SJCRH30 (cell line): Measurements from ENCODE around the gene AUNIP. TPM values are rescaled to one million over a fixed set of nuclear protein-coding genes. Genes with fewer than 3 reads are reported as not detected.
A peak's percentile ranks its signal among the peaks of the same experiment; 100 is the strongest.

Experiments used
- DNase-seq, 2 experiments: peaks; one replicate each; pipeline ENCODE4 v3.0.0-alpha.2; 2015 to 2020
- H3K27ac ChIP-seq: fragments of 250-450 bp; sonication (Bioruptor Pico); 2 replicates; pipeline ENCODE4 v1.5.1; 2020; ENCODE audit warnings: mild to moderate bottlenecking, moderate library complexity
- H3K27me3 ChIP-seq: fragments of 250-450 bp; sonication (Bioruptor Pico); 2 replicates; pipeline ENCODE4 v1.5.1; 2020; ENCODE audit warnings: mild to moderate bottlenecking, moderate library complexity
- H3K36me3 ChIP-seq: fragments of 250-450 bp; sonication (Bioruptor Pico); 2 replicates; pipeline ENCODE4 v1.5.1; 2020; ENCODE audit warnings: mild to moderate bottlenecking, moderate library complexity
- H3K4me1 ChIP-seq: fragments of 250-450 bp; sonication (Bioruptor Pico); 2 replicates; pipeline ENCODE4 v1.5.1; 2020; ENCODE audit warnings: mild to moderate bottlenecking, moderate library complexity
- H3K4me3 ChIP-seq: fragments of 250-450 bp; sonication (Bioruptor Pico); 2 replicates; pipeline ENCODE4 v1.5.1; 2020; ENCODE audit warnings: mild to moderate bottlenecking, moderate library complexity
- H3K9me3 ChIP-seq: fragments of 250-450 bp; sonication (Bioruptor Pico); replicated peaks from 2 replicates; pipeline ENCODE4 v1.5.1; 2020; ENCODE audit warnings: mild to moderate bottlenecking, moderate library complexity
- total RNA-seq: library from RNA; depleted of rRNA; stranded (reverse); fragments of >200 nt; shearing (Covaris generic); gene quantifications from 2 replicates; pipeline ENCODE4 v1.2.3, GENCODE V29; 2014

AUNIP gene
- total RNA-seq, 1 experiment from 2014 or later = 34.3 TPM

- Histone ChIP-seq H3K36me3 (peaks cover 2% of the 10 kb centered on the region), H3K9me3 (no peaks in the 10 kb centered on the region), H3K4me1 (no peaks in the 10 kb centered on the region), H3K4me3 (no peak overlapping the region), H3K27ac (no peak overlapping the region), H3K27me3 (no peaks in the 10 kb centered on the region)
- no peak for DNase-seq
Measured at GRCh38 chr1:25806418-25806817, 52.8 kb downstream of the AUNIP start.

- Histone ChIP-seq H3K9me3 (no peaks in the 10 kb centered on the region), H3K27ac (no peak overlapping the region), H3K36me3 (no peaks in the 10 kb centered on the region; the same call in none of the 2 replicates), H3K4me1 (no peaks in the 10 kb centered on the region), H3K4me3 (no peak overlapping the region), H3K27me3 (no peaks in the 10 kb centered on the region)
- DNase-seq = no peak
Measured at GRCh38 chr1:25805863-25806225, 53.4 kb downstream of the AUNIP start.

GRCh38 chr1:25804964-25805862 lies 54.0 kb downstream of the AUNIP start:
- no peak overlapping the region for H3K4me3 ChIP-seq
- H3K27ac ChIP-seq = no peak overlapping the region
- no peak for DNase-seq
- H3K27me3 ChIP-seq = no peaks in the 10 kb centered on the region
- H3K9me3 ChIP-seq = no peaks in the 10 kb centered on the region
- no peaks in the 10 kb centered on the region; the same call in none of the 2 replicates for H3K36me3 ChIP-seq
- no peaks in the 10 kb centered on the region for H3K4me1 ChIP-seq

- H3K9me3 ChIP-seq = no peaks in the 10 kb centered on the region
- no peak overlapping the region for H3K27ac ChIP-seq
- no peak overlapping the region for H3K4me3 ChIP-seq
- no peaks in the 10 kb centered on the region for H3K27me3 ChIP-seq
- H3K36me3 ChIP-seq = no peaks in the 10 kb centered on the region; the same call in 1 of the 2 replicates
- H3K4me1 ChIP-seq = peaks cover 1% of the 10 kb centered on the region
- no peak for DNase-seq
Measured at GRCh38 chr1:25804244-25804963, 54.9 kb downstream of the AUNIP start.

- no peaks in the 10 kb centered on the region for H3K9me3 ChIP-seq
- peaks cover 4% of the 10 kb centered on the region for H3K4me1 ChIP-seq
- no peak overlapping the region for H3K27ac ChIP-seq
- no peaks in the 10 kb centered on the region; the same call in 1 of the 2 replicates for H3K36me3 ChIP-seq
- DNase-seq = no peak
- H3K4me3 ChIP-seq = no peak overlapping the region
- no peaks in the 10 kb centered on the region for H3K27me3 ChIP-seq
Measured at GRCh38 chr1:25803368-25803767, 55.9 kb downstream of the AUNIP start.

GRCh38 chr1:25802915-25803314 lies 56.3 kb downstream of the AUNIP start:
- Histone ChIP-seq H3K4me1 (peaks cover 4% of the 10 kb centered on the region), H3K9me3 (no peaks in the 10 kb centered on the region), H3K4me3 (no peak overlapping the region), H3K27ac (no peak overlapping the region), H3K36me3 (no peaks in the 10 kb centered on the region; the same call in 1 of the 2 replicates), H3K27me3 (no peaks in the 10 kb centered on the region)
- no peak for DNase-seq

- Histone ChIP-seq H3K4me3 (peak overlapping the region; percentile 57), H3K27ac (no peak overlapping the region), H3K27me3 (no peaks in the 10 kb centered on the region), H3K4me1 (peaks cover 14% of the 10 kb centered on the region), H3K9me3 (no peaks in the 10 kb centered on the region), H3K36me3 (no peaks in the 10 kb centered on the region)
- DNase-seq = peak; percentile 41 to 47
Measured at GRCh38 chr1:25800703-25801377, 58.4 kb downstream of the AUNIP start.

- peaks cover 21% of the 10 kb centered on the region for H3K4me1 ChIP-seq
- DNase-seq = peak; percentile 86 to 88
Measured at GRCh38 chr1:25799935-25800702, 59.1 kb downstream of the AUNIP start, which contains the start of gene SELENON. TSS of gene SELENON (plus strand) at chr1:25800193. CDS start at chr1:25800231, 38 bp downstream.

GRCh38 chr1:25799352-25799934 lies 59.8 kb downstream of the AUNIP start:
- H3K9me3 ChIP-seq = no peaks in the 10 kb centered on the region
- H3K4me3 ChIP-seq = peak overlapping the region; percentile 60
- peaks cover 28% of the 10 kb centered on the region for H3K4me1 ChIP-seq
- H3K27ac ChIP-seq = peak overlapping the region; percentile 69
- no peaks in the 10 kb centered on the region for H3K36me3 ChIP-seq
- DNase-seq = peak; percentile 40 to 58
- H3K27me3 ChIP-seq = no peaks in the 10 kb centered on the region

More at GRCh38 chr1:25799935-25800702, 59.1 kb downstream of the AUNIP start, which contains the start of gene SELENON:
- H3K9me3 ChIP-seq = no peaks in the 10 kb centered on the region
- H3K27ac ChIP-seq = peak within 1 kb of the TSS; percentile 69
- no peaks in the 10 kb centered on the region for H3K36me3 ChIP-seq
- H3K4me3 ChIP-seq = peak within 1 kb of the TSS; percentile 60
- no peaks in the 10 kb centered on the region for H3K27me3 ChIP-seq

- H3K36me3 ChIP-seq = no peaks in the 10 kb centered on the region
- no peak for DNase-seq
Measured at GRCh38 chr1:25798666-25799351, 60.4 kb downstream of the AUNIP start.

GRCh38 chr1:25797939-25798338 lies 61.3 kb downstream of the AUNIP start:
- no peak overlapping the region for H3K27ac ChIP-seq
- H3K9me3 ChIP-seq = no peaks in the 10 kb centered on the region
- no peak overlapping the region for H3K4me3 ChIP-seq
- no peaks in the 10 kb centered on the region for H3K27me3 ChIP-seq
- peak; percentile 73 to 80 for DNase-seq
- H3K4me1 ChIP-seq = peaks cover 36% of the 10 kb centered on the region
- H3K36me3 ChIP-seq = no peaks in the 10 kb centered on the region

More at GRCh38 chr1:25798666-25799351, 60.4 kb downstream of the AUNIP start:
- no peaks in the 10 kb centered on the region for H3K27me3 ChIP-seq
- no peak overlapping the region for H3K4me3 ChIP-seq
- no peaks in the 10 kb centered on the region for H3K9me3 ChIP-seq
- H3K27ac ChIP-seq = no peak overlapping the region
- H3K4me1 ChIP-seq = peaks cover 34% of the 10 kb centered on the region

GRCh38 chr1:25796811-25797458 lies 62.3 kb downstream of the AUNIP start:
- Histone ChIP-seq H3K4me1 (peaks cover 36% of the 10 kb centered on the region), H3K36me3 (no peaks in the 10 kb centered on the region), H3K27me3 (no peaks in the 10 kb centered on the region), H3K4me3 (no peak overlapping the region), H3K9me3 (no peaks in the 10 kb centered on the region), H3K27ac (no peak overlapping the region)
- DNase-seq = peak; percentile 87 to 94
